HT1080 (cell line): ENCODE results near the gene LTB4R. TPM values are rescaled to one million over a fixed set of nuclear protein-coding genes. Genes with fewer than 3 reads are reported as not detected.
"Not testable (repeated sequence)": the region's sequence is repeated elsewhere in the genome, so short reads cannot be mapped to it uniquely, and the experiment has no call there.

Experiments used
- DNase-seq: peaks from one replicate; pipeline ENCODE4 v3.0.0-alpha.2; 2015; ENCODE audit warnings: low read depth
- total RNA-seq: library from RNA; depleted of rRNA; stranded (reverse); fragments of >200 nt; shearing (Covaris generic); gene quantifications from 2 replicates; pipeline ENCODE4 v1.2.3, GENCODE V29; 2014

LTB4R gene
- total RNA-seq, 1 experiment from 2014 or later, result 3.8 TPM

GRCh38 chr14:24317141-24317928 lies 6.0 kb downstream of the LTB4R start:
- peak; percentile 73 for DNase-seq

GRCh38 chr14:24321212-24321975 lies 10.1 kb downstream of the LTB4R start:
- no peak for DNase-seq

GRCh38 chr14:24322672-24323071 lies 11.4 kb downstream of the LTB4R start:
- DNase-seq, result no peak

GRCh38 chr14:24323341-24323740 lies 12.0 kb downstream of the LTB4R start:
- DNase-seq, result no peak

- no peak for DNase-seq
Observed at GRCh38 chr14:24324024-24324423, 12.7 kb downstream of the LTB4R start.

GRCh38 chr14:24325041-24325530 lies 13.8 kb downstream of the LTB4R start:
- DNase-seq, result no peak

- no peak for DNase-seq
Observed at GRCh38 chr14:24325963-24326362, 14.7 kb downstream of the LTB4R start.

GRCh38 chr14:24327303-24327702 lies 16.0 kb downstream of the LTB4R start:
- no peak for DNase-seq

- DNase-seq, result not testable (repeated sequence)
Observed at GRCh38 chr14:24327914-24328313, 16.6 kb downstream of the LTB4R start.

GRCh38 chr14:24329073-24329663 lies 17.9 kb downstream of the LTB4R start:
- no peak for DNase-seq

- no peak for DNase-seq
Observed at GRCh38 chr14:24329736-24330135, 18.4 kb downstream of the LTB4R start.

- no peak for DNase-seq
Observed at GRCh38 chr14:24330973-24331674, 19.8 kb downstream of the LTB4R start.

- DNase-seq, result no peak
Observed at GRCh38 chr14:24331731-24332267, 20.5 kb downstream of the LTB4R start.

- no peak for DNase-seq
Observed at GRCh38 chr14:24332268-24332993, 21.1 kb downstream of the LTB4R start.

GRCh38 chr14:24334431-24335291 lies 23.4 kb downstream of the LTB4R start, which contains the start of gene ADCY4:
Gene ADCY4 (minus strand): TSS chr14:24335071. CDS start chr14:24334652, 419 bp downstream.
- no peak for DNase-seq

GRCh38 chr14:24335461-24336171 lies 24.3 kb downstream of the LTB4R start:
- DNase-seq, result no peak

GRCh38 chr14:24337144-24337823 lies 26.0 kb downstream of the LTB4R start:
- DNase-seq, result no peak

GRCh38 chr14:24337824-24338175 lies 26.5 kb downstream of the LTB4R start:
- no peak for DNase-seq
